ENCODE data around the gene AAMDC.

GRCh38 chr11:77821349-77821851, 456 bp downstream of the AAMDC start:
- no peak for TF ChIP-seq CTCF (IDR thresholded peaks at IDR 0.05)
- no peak for TF ChIP-seq POLR2A (IDR thresholded peaks at IDR 0.05)
